GM18868 (cell line): ENCODE measurements around the gene HTT.
"Not testable (repeated sequence)": the region's sequence is repeated elsewhere in the genome, so short reads cannot be mapped to it uniquely, and the experiment has no call there.

Experiments
- ATAC-seq: cut with Tn5 transposase; IDR thresholded peaks from one replicate; pipeline ENCODE4 v1.9.1; 2021; ENCODE audit warnings: mild to moderate bottlenecking, moderate library complexity; ENCODE audit not compliant: unreplicated experiment

Gene HTT

GRCh38 chr4:3116955-3117354 is 42.5 kb downstream of the HTT start:
- ATAC-seq = no peak

DNA sequence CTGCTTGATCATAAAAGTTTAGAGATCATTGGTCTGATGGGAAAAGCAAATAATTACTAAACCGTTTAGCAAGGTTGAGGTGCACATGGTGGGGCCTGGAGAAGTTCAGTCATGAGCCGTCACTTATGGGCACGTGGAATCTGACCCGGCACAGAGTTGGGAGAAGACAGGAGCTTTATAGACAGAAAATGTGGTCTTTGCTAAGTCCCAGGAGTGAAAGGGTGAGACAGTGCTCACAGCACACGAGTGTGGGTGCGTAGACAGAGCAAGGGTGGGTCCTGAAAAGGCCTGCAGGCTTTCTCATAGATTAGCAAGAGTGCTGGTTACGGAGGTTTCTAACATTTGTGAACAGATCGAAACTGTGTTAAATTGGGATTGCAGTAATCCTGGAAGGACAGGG is 43.8 kb downstream of the HTT start:
- ATAC-seq = no peak

DNA sequence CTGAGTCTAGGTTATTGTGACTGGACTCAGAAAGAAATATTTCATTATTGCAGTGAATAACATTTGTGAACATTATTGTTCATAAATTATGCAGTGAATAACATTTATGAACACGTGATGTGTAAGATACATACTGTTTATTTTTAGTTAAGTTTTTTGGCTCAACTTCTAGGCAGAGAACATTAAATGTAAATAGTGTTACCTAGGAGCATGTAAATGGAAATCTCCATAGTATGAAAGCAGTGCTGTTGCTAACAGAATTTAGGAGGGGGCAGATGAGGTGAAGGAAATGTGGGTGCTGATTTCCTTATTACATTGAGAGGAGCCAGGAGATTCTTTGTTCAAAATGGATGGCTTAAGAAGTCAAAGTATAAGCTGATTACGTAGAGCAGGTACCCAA is 45.0 kb downstream of the HTT start:
- no peak for ATAC-seq

GRCh38 chr4:3121110-3121509 is 46.6 kb downstream of the HTT start:
- no peak for ATAC-seq

DNA sequence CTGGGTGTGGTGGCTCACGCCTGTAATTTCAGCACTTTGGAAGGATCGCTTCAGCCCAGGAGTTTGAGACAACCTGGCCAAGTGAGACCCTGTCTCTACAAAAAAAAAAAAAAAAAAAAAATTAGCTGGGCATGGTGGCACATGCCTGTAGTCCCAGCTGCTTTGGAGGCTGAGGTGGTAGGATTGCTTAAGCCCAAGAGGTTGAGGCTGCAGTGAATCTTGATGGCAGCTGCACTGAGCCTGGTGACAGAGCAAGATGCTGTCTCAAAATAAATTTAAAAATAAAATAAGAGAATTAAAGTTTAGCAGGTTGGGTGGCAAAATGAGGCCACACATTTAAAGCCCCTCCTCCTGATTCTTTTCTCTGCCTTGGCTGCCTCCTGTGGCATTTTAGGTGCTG is 47.1 kb downstream of the HTT start:
- no peak for ATAC-seq

GRCh38 chr4:3122081-3122563 is 47.6 kb downstream of the HTT start:
- ATAC-seq = no peak

DNA sequence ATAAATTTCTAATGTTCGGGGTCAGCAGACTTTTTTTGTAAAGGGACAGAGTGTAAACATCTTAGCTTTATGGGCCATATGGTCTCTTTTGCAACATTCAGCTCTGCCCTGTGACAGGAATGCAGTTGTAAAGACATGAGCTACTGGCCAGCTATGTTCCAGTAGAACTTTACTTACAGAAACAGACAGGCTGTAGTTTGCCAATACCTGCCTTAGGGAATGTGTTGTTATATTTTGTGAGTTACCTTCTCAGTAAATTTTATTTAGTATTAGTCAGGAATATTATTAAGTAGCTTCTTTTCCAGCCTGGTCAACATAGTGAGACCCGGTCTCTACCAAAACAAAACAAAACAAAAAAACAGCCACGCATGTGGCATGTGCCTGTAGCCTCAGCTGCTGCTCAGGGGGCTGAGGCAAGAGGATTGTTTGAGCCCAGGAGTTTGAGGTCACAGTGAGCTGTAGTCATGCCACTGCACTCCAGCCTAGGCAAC is 48.7 kb downstream of the HTT start:
- no peak for ATAC-seq

- ATAC-seq = no peak
Observed at GRCh38 chr4:3124070-3124767, 49.7 kb downstream of the HTT start.

GRCh38 chr4:3127112-3127511 is 52.6 kb downstream of the HTT start:
- no peak for ATAC-seq

- ATAC-seq = no peak
Observed at GRCh38 chr4:3128058-3128457, 53.6 kb downstream of the HTT start.

GRCh38 chr4:3128976-3129375 is 54.5 kb downstream of the HTT start:
- no peak for ATAC-seq

- no peak for ATAC-seq
Observed at GRCh38 chr4:3130201-3130600, 55.7 kb downstream of the HTT start.

DNA sequence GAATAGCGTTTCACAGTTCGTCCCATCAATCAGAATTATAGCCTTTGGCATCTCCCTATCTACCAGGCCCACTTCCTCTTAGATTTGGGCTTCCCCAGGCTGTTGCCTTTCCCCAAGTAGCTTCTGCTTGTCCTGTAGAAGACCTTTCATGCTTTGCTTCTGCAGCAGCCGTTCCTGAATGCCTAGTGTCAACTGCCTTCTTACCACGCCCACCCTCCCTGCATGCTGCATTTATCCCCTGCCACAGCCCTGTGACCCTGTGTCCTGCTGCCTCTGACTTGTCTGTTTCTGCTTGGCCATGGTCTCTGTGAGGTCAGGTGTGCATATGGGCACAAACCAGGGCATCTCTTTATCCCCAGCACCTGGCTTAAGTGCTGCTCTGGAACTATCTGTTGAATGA is 56.3 kb downstream of the HTT start:
- no peak for ATAC-seq

DNA sequence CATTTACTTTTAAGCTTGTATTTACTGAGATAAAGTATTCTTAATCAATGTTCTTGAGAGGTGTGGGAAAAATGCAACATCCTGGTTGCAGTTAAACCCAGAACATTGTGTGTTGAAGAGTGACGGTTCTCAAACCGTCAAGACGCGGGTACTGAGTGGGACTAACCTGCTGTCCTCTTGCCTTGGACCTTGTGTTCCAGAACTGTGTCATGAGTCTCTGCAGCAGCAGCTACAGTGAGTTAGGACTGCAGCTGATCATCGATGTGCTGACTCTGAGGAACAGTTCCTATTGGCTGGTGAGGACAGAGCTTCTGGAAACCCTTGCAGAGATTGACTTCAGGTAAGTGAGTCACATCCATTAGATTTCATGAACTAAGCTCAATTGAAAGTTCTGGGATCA is 59.7 kb downstream of the HTT start:
- ATAC-seq = no peak

DNA sequence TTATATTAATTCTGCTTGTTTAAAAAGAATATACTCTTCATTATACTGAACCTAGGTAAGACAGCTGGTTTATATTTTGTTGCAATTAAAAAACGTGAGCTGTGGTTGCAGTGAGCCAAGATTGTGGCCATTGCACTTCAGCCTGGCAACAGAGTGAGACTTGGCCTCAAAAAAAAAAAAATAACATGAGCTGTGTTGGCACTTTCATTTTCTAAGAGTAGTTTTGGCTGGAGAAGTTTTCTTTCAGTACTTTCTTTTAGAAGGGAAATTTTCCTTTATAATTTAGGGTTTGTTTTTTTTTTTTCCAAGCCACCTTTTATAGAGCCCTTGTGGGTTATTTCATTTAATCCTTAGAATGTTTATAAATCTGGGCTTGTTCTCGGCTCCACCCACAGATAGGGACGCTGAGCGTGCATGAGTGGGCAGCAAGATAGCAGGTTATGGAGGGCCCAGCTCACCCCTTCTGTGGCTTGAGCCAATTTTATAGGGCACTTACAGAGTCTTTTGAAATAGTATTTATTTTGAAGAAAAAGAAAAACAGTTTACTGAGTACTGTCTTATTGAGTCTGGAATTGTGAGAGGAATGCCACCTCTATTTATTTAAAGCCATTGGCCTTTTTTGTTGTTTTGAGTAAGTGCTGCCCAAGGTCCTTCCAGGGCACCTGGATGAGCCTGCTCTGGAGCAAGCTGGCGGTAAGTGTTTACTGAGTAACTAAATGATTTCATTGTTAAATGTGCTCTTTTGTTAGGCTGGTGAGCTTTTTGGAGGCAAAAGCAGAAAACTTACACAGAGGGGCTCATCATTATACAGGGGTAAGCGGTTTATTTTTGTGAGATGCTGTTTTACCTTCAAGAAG is 60.9 kb downstream of the HTT start:
- ATAC-seq = no peak

DNA sequence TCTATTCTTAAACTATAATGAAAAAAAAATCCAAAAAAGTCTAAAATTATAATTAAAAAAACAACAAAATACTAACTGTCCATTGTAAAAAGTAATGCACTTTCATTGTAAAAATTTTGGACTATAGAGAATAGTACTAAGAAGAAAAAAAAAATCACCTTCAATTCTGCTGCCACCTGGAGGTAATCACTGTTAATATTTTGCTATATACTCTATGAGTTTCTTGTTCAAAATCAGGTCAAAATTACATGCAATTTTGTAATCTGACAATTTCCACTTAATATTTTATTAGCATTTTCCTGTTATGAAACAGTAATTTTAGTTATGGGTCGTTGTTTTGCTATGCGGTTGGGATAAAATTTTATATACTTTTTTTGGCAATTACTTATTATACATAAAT is 62.0 kb downstream of the HTT start:
- no peak for ATAC-seq

DNA sequence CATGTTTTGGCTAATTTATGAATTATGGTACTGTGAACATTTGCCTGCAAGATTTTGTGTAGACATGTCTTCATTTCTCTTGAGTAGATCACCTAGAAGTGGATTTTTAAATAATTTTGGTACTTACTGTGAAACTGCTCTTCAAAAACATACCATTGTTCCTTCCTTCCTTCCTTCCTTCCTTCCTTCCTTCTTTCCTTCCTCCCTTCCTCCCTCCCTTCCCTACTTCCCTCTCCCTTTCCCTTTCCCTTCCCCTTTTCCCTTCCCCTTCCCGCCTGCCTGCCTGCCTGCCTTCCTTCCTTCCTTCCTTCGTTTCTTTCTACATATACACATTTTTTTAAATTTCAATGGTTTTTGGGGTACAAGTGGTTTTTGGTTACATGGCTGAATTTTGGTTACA is 63.4 kb downstream of the HTT start:
- no peak for ATAC-seq

GRCh38 chr4:3145234-3145924 is 70.9 kb downstream of the HTT start:
- ATAC-seq = no peak

- no peak for ATAC-seq
Observed at GRCh38 chr4:3148926-3149325, 74.4 kb downstream of the HTT start.

GRCh38 chr4:3151238-3151637 is 76.8 kb downstream of the HTT start:
- not testable (repeated sequence) for ATAC-seq

- ATAC-seq = no peak
Observed at GRCh38 chr4:3157366-3157765, 82.9 kb downstream of the HTT start.

DNA sequence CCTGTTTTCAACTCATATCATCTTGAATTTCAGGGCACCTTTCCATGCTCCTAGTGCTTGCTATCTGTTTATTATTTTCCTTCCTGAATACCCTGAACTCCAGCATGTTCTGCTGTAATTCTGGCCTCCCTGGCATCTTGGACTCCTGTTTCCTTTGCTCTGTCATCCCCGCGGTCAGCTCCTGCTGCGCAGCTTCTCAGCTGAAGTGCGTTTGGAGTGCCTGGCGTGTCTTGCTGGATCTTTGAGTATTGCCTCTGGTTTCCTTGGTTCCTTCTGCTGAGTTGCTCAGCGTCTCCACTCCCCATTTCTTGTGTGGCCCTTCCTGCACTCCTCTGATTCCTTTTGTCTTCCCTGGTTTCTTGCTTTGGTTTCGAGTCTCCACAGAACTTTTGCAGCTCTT is 84.4 kb downstream of the HTT start:
- ATAC-seq = no peak
